Brain pericyte (primary cell): Measurements from ENCODE around the gene VPS35.
"Not testable (repeated sequence)": the region's sequence is repeated elsewhere in the genome, so short reads cannot be mapped to it uniquely, and the experiment has no call there.

Source experiments
- DNase-seq: peaks from one replicate; pipeline ENCODE4 v3.0.0-alpha.2; 2012; ENCODE audit warnings: low read depth, low spot score

VPS35 gene

GRCh38 chr16:46658925-46659324 lies 30.1 kb downstream of the VPS35 start:
- DNase-seq: no peak

- no peak for DNase-seq
These were observed 37.7 kb downstream of the VPS35 start for GRCh38 chr16:46651305-46651704.

- no peak for DNase-seq
These were observed 38.7 kb downstream of the VPS35 start for GRCh38 chr16:46650254-46650623.

- no peak for DNase-seq
These were observed 39.3 kb downstream of the VPS35 start for GRCh38 chr16:46649588-46650253.

DNA sequence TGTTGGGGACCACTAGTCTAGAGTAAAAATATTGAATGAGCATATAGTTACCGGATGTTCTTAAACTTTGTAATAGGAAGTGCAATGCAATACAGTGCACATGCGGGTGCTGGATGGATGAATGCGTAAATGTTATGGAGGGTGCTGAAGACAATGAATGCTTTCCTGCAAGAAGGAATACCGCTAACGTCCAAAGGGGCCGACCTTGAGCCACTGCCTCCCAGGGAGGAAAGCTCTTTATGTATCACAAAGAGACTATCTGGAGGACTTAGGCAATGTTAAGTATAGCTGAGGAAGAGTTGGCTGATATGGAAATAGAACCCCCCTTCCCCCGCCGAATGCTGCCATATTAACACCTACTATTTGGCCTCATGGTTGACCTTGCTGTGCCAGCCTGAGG lies 40.3 kb downstream of the VPS35 start:
- no peak for DNase-seq

DNA sequence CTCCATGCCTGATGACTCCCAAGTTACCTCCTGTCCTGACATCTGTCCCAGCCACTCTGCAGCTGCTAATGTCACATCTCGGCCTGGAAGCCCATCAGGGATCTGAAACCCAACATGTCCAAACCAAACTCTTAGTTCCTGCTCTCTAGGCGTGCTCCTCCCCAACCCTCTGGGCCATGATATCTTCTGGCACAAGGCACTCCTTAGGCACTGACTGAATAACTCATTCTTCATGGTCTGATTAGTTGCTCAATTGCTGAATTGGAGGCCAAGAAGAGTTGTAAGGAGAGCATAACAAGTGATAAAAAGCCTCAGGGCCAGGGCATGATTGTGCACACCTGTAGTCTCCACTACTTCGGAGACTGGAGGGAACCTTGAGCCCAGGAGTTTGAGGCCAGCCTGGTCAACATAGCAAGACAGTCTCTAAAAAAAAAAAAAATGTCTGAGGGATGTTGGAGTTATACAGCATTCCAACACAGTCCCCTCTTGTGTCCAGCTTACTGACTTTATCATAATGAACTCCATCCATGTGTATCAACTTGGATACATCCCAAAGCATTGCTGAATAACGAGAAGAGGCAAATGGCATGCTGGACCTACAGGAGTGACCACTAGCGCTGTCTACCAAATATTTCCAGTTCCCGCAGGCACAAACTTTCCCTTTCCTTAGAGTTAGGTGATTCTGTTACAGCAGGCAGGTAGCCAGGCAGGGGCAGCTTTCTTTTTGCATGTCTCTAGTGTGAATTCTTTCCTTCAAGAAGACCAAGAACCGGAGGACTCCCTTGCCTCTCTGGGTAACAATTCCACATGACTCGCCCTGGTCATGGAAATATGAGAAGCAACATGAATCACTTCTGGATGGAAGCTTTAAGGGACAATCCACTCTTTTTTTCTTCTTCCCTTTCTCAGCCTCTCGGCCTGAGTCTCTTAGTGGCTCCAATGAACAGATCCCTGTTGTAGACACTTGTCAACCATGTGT lies 49.7 kb downstream of the VPS35 start:
- DNase-seq: no peak

DNA sequence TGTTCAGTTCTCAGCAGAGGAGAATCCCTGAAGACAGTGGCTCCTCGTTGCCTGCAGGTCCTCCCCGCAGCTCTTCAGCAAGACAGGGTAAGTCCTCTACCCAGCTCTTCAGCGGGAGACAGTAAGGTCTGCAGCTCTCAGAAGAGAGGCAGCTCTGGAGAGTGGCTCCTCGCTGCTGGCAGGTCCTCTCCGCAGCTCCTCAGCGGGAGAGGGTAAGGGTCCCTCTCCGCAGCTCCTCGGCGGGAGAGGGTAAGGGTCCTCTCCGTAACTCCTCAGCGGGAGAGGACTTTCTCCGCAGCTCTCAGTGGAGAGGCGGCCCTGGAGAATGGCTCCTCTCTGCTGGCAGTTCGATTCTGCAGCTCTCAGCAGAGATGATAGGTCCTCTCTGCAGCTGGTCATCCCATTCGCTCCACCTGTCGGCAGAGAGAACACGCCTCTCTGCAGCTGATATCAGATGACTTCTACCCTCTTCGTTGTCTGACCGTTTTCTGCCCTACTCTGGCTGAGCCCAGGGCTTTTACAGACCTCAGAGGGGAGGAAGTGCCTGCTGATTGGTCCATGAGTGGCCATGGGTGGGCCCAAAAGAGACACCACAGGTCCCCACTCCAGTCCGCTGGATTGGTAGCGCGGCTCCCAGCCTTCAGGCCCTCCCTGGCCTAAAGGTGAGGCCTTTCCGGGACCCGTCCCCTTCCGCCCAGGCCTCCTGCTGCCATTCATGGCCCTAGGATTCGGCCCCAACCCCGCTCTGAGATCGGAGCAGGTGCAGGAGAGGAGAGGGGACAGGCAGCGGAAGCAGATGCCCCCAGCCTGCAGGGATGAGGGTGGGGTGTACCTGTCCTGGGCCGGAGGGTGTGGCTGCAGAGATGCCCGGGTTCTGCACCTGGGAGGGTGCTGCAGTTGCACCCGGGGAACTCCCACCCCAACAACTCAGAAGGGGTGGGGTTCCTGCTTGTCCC lies 55.9 kb downstream of the VPS35 start:
- no peak for DNase-seq

GRCh38 chr16:46629331-46630219 lies 59.4 kb downstream of the VPS35 start:
- DNase-seq: no peak

GRCh38 chr16:46627746-46628145 lies 61.2 kb downstream of the VPS35 start:
- no peak for DNase-seq

DNA sequence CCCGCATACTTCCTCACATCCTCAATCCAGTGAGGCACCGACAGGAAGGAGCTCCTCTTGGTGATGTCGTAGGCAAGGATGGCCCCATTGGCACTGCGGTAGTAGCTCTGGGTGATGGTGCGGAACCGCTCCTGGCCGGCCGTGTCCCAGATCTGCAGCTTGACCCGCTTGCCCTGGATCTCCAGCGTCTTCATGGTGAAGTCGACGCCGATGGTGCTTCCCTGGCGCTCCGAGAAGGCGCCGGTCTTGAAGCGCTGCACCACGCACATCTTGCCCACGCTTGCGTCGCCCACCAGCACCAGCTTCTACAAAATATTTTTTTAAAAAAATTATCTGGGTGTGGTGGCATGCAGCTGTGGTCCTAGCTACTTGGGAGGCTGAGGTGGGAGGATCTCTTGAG lies 62.3 kb downstream of the VPS35 start:
- DNase-seq: not testable (repeated sequence)

GRCh38 chr16:46624862-46625261 lies 64.1 kb downstream of the VPS35 start:
- DNase-seq: not testable (repeated sequence)

DNA sequence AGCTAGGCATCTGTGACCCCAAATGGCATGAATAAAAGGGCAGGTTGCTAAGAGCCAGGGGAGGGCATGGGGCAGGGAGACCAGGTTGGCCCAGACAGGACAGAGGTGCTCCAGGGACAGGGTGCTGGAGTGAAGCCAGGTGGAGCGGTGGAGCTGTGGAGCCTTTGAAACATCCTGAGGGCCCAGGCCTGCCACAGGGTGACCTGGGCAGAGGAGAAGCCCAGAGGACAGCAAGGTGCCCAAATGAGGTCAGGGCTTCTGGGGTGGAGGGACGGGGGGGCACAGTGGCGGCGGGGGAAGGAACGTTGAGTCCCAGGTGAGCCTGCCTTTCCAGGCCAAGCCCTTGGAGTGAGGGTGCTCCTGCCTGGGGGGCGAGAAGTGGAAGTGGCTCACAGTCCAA lies 65.3 kb downstream of the VPS35 start:
- DNase-seq: not testable (repeated sequence)

- DNase-seq: not testable (repeated sequence)
These were observed 65.7 kb downstream of the VPS35 start for GRCh38 chr16:46623246-46623645.

DNA sequence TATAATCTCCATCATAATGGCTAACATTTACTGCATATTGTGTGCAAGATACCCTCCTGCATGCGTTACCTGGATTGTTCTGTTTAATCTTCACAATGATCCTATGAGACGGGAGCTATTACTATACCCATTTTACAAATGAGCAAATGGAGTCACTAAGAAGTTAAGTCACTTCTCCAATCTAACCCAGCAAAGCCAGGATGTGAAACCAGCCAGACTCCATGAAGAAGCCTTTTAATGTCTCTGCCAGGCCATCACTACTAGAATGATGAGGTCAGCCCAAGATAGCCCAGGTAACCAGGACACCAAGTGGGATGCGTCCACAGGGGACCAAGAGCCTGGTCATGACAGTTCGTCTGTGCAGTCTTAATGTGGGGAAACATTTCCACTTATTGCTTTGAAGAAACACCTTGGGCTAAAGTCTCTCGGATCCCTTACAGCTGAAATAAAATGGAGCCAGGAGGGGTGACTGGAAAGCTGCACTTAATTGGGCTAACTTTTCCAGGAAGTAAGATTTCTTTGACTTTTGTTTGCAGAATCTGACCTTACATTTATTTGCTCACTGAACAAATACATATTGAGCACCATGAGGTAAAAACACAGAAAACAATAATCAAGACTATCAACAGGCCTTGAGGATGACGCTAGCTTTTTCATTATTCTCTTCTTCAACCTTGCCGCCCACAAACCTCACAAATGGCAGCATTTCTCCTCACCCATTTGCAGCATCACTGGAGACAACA lies 66.9 kb downstream of the VPS35 start:
- DNase-seq: no peak

DNA sequence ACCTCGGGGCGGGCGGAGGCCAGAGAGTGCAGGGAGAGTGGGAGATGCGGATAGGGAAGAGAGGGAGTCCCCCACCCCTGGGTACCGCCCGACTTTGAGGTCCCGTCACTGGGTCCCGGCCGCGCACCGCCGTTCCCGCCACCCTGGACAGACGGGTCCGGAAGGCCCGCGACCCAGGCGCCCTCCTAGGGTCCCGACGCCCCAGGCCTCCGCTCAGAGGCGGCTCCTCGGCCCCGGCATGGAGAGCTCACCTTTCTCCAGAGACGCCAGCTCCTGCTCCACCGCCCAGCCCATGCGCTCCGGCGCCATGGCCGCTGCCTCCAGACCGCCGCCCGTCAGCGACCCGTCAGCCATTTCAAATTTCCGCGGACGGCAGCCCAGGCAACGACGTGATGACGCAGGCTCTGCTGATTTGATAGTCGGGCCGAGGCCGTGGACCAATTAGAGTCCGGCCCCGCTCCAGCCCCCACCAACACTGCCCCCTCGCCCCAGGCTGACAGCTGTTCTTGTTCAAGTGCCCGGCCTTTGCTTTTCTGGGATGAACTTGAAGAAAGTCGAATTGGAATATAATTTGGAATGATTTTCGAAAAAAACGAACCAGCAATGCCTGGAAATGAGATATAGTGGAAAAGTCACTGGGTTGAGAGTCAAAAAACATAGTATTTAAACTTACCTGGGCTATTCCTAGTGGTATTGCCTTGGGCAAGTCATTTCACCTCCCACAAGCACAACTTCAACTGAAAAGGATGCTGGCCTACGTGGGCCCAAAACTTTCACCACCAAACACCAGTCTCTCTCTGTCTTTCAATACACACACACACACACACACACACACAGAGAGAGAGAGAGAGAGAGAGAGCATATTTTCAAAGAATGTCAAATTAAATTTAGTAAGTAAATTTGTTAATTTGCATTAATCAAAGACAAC lies 67.7 kb downstream of the VPS35 start, which contains the start of gene SHCBP1:
SHCBP1 (minus strand) TSS at position 374 of the 928 bp plus-strand sequence; CDS start at position 354, 20 bp downstream.
- peak; percentile 55 for DNase-seq

DNA sequence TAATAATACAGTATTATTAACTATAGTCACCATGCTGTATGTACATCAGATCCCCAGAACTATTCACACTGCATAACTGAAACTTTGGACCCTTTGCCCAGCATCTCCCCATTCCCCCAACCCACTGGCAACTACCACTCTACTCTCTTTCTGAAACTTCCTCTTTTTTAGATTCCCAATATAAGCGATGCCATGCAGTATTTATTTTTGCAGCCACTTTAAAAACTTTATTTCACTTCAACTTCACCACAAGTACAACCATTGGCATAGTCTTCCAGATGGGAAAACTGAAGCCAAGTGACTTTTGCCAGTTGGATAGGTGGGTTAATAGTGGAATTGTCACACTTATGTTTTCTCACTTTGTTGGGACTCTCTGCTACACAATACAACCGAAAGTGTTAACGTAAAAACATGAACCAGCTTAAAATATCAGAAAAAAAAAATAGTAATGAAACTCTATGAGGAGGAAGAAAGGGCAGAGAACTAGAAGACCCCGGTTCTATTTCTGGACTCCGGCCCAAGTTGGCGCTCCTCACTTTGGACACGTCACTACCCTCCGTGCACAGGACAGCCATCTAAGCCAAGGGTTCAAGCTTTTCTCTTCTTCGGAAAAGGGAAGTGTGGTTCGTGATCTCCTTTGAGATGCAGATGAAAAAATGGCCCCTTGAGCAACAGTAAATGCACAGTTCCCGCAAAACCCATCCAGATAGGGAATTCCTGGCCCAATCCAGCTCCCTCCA lies 68.5 kb downstream of the VPS35 start:
- no peak for DNase-seq

- DNase-seq: no peak
These were observed 70.5 kb downstream of the VPS35 start for GRCh38 chr16:46618516-46618915.

GRCh38 chr16:46614006-46614405 lies 75.0 kb downstream of the VPS35 start:
- DNase-seq: no peak
